K562 (cell line): Measurements from ENCODE around the gene ATP6V1F. TPM values are rescaled to one million over a fixed set of nuclear protein-coding genes. Genes with fewer than 3 reads are reported as not detected.

Source experiments
- ATAC-seq: fragments of 200-7000 bp; cut with Tn5 transposase; 3 replicates; pipeline ENCODE4 v1.9.1; 2020; ENCODE audit warnings: moderate library complexity
- BruUV-seq: library from RNA; stranded (reverse); fragments of 400-500 nt; replicated peaks from 2 replicates; lab custom pipeline; 2021; lab: Mats Ljungman, UMichigan
- CTCF ChIA-PET: fragments of 300-600 bp; formaldehyde crosslinking; extraction: SDS; loops from one replicate; lab custom pipeline; 2021; ENCODE audit warnings: low intra/inter-chr PET ratio; lab: Yijun Ruan, JAX
- POLR2A ChIA-PET: fragments of 300-600, 350-650 bp; sonication (Branson Sonifier 250); formaldehyde crosslinking; extraction: SDS; loops from one replicate; lab custom pipeline; 2021; ENCODE audit warnings: antibody characterized with exemption, inconsistent platforms; lab: Yijun Ruan, JAX
- DNase-seq, 4 experiments: peaks; one replicate each; pipeline versions ENCODE4 v3.0.0 to v3.0.0-alpha.2; 2011 to 2018; ENCODE audit warnings: low spot score in 3 of 4, mixed read lengths in 3 of 4; ENCODE audit errors: extremely low read depth in 1 of 4
- FAIRE-seq: peaks from 2 replicates; lab custom pipeline; 2011; peaks lifted over from hg19 to GRCh38; lab: Jason Lieb, UNC
- H2AFZ ChIP-seq: 2 replicates; pipeline ENCODE4 v1.6.0; 2011; ENCODE audit warnings: low read depth, low read length, control low read depth, inconsistent platforms
- H3K27ac ChIP-seq: fragments of 200-600 bp; 3 replicates; pipeline ENCODE4 v1.8.0; 2011; ENCODE audit warnings: low read depth, mild to moderate bottlenecking, control low read depth, inconsistent platforms, low read length, moderate library complexity, mixed read lengths; ENCODE audit errors: extremely low read depth
- H3K27me3 ChIP-seq, 2 experiments: fragments of 300-600 bp in 1 of 2; 2 replicates in 1 of 2; 3 replicates in 1 of 2; pipeline versions ENCODE4 v1.6.0 to v1.8.0; 2011; ENCODE audit warnings: inconsistent platforms in 2 of 2, low read length in 2 of 2, mild to moderate bottlenecking in 1 of 2, mixed read lengths in 1 of 2, moderate library complexity in 1 of 2; ENCODE audit not compliant: control insufficient read depth in 2 of 2, insufficient read depth in 2 of 2
- H3K36me3 ChIP-seq: fragments of 300-600 bp; 3 replicates; pipeline ENCODE4 v1.8.0; 2011; ENCODE audit warnings: mild to moderate bottlenecking, low read length, inconsistent platforms; ENCODE audit not compliant: control insufficient read depth, insufficient read depth
- H3K4me1 ChIP-seq, 2 experiments: fragments of 200-600 bp in 1 of 2; replicated peaks in 1 of 2; 2 replicates in 1 of 2; 3 replicates in 1 of 2; pipeline versions ENCODE4 v1.5.1 to v1.8.0; 2011; ENCODE audit warnings: inconsistent platforms in 2 of 2, low read length in 2 of 2, mild to moderate bottlenecking in 1 of 2, mixed read lengths in 1 of 2, moderate library complexity in 1 of 2; ENCODE audit not compliant: control insufficient read depth in 2 of 2, insufficient read depth in 2 of 2
- H3K4me2 ChIP-seq: 2 replicates; pipeline ENCODE4 v1.6.1; 2011; ENCODE audit warnings: low read length, control low read depth, inconsistent platforms, mixed read lengths; ENCODE audit not compliant: insufficient read depth
- H3K4me3 ChIP-seq: fragments of 200-600 bp; sonication (generic), shearing (Covaris generic); 2 replicates; pipeline ENCODE4 v1.5.1; 2016; ENCODE audit warnings: control low read depth, inconsistent platforms
- H3K79me2 ChIP-seq: fragments of 200-600 bp; 3 replicates; pipeline ENCODE4 v1.8.0; 2011; ENCODE audit warnings: low read length, inconsistent platforms; ENCODE audit not compliant: control insufficient read depth, insufficient read depth
- H3K9ac ChIP-seq, 2 experiments: 2 replicates each; pipeline versions ENCODE4 v1.6.0 to v1.6.1; 2011; ENCODE audit warnings: low read depth in 2 of 2, low read length in 2 of 2, control low read depth in 1 of 2, inconsistent platforms in 1 of 2, mild to moderate bottlenecking in 1 of 2, mixed read lengths in 1 of 2; ENCODE audit not compliant: insufficient read depth in 1 of 2
- H3K9me1 ChIP-seq: one replicate; pipeline ENCODE4 v1.6.0; 2011; ENCODE audit warnings: inconsistent platforms, mild to moderate bottlenecking, low read length, moderate library complexity; ENCODE audit not compliant: control insufficient read depth, insufficient read depth
- H3K9me3 ChIP-seq: replicated peaks from 2 replicates; pipeline ENCODE4 v1.5.1; 2011; ENCODE audit warnings: low read depth, low read length, inconsistent platforms; ENCODE audit not compliant: control insufficient read depth, insufficient read depth
- H4K20me1 ChIP-seq: replicated peaks from 2 replicates; pipeline ENCODE4 v1.6.1; 2011; ENCODE audit warnings: low read length, inconsistent platforms, mixed read lengths; ENCODE audit not compliant: control insufficient read depth, insufficient read depth
- ARID1B ChIP-seq: fragments of 450-650 bp; IDR thresholded peaks from 2 replicates; pipeline ENCODE4 v1.6.1; 2016; ENCODE audit warnings: antibody characterized with exemption, mild to moderate bottlenecking, inconsistent platforms
- E2F3 ChIP-seq: fragments of 250-450 bp; sonication (Bioruptor Pico); IDR thresholded peaks from 2 replicates; pipeline ENCODE4 v1.4.0; 2020; ENCODE audit warnings: mild to moderate bottlenecking
- ETV5 ChIP-seq: sonication (generic); formaldehyde crosslinking; IDR thresholded peaks from 2 replicates; pipeline ENCODE4 v1.4.0; 2020; ENCODE audit warnings: low read depth, mild to moderate bottlenecking, missing genetic modification reagents
- GABPB1 ChIP-seq: sonication (generic); formaldehyde crosslinking; IDR thresholded peaks from 2 replicates; pipeline ENCODE4 v1.8.0; 2022; ENCODE audit warnings: mild to moderate bottlenecking, missing genetic modification reagents
- HMBOX1 ChIP-seq: sonication (generic); IDR thresholded peaks from 2 replicates; pipeline ENCODE4 v1.6.1; 2016
- PCBP1 ChIP-seq: fragments of 200-400 bp; formaldehyde crosslinking; IDR thresholded peaks from 2 replicates; pipeline ENCODE4 v1.6.1; 2018; ENCODE audit warnings: mild to moderate bottlenecking, low read depth, low read length; ENCODE audit not compliant: poor library complexity, severe bottlenecking
- PTTG1 ChIP-seq: fragments of 450-650 bp; IDR thresholded peaks from 2 replicates; pipeline ENCODE4 v1.6.1; 2016; ENCODE audit warnings: low read depth, mild to moderate bottlenecking, missing genetic modification characterization, missing compliant biosample characterization
- RB1 ChIP-seq: fragments of 450-650 bp; IDR thresholded peaks from 2 replicates; pipeline ENCODE4 v1.6.1; 2017; ENCODE audit warnings: low read depth, mild to moderate bottlenecking
- RFX5 ChIP-seq: IDR thresholded peaks from 2 replicates; pipeline ENCODE4 v1.6.1; 2011; ENCODE audit warnings: low read depth, mild to moderate bottlenecking, improper control_type of control experiment, low read length
- TCF7 ChIP-seq: sonication (generic); IDR thresholded peaks from 2 replicates; pipeline ENCODE4 v1.6.1; 2016; ENCODE audit warnings: antibody characterized with exemption, borderline replicate concordance
- TEAD1 ChIP-seq, 2 experiments: fragments of 450-650 bp in 1 of 2; sonication (generic) in 1 of 2; formaldehyde crosslinking; IDR thresholded peaks; 2 replicates each; pipeline versions ENCODE4 v1.4.0 to v1.8.0; 2020 to 2022; ENCODE audit warnings: mild to moderate bottlenecking in 2 of 2, missing genetic modification reagents in 1 of 2
- VEZF1 ChIP-seq: fragments of 200-800 bp; sonication (Bioruptor generic); IDR thresholded peaks from 2 replicates; pipeline ENCODE4 v1.6.1; 2017; ENCODE audit warnings: missing genetic modification characterization, missing compliant biosample characterization
- ZFP91 ChIP-seq: sonication (generic); formaldehyde crosslinking; IDR thresholded peaks from 2 replicates; pipeline ENCODE4 v1.8.0; 2022; ENCODE audit warnings: mild to moderate bottlenecking, missing genetic modification reagents
- ZNF174 ChIP-seq: fragments of 250-450 bp; sonication (Bioruptor Pico); IDR thresholded peaks from 2 replicates; pipeline ENCODE4 v1.4.0; 2020; ENCODE audit warnings: mild to moderate bottlenecking
- ZNF561 ChIP-seq: fragments of 450-650 bp; formaldehyde crosslinking; conservative IDR thresholded peaks from 2 replicates; pipeline ENCODE4 v1.4.0; 2020; ENCODE audit warnings: mild to moderate bottlenecking, moderate library complexity
- WGBS: fragments of 100-300 bp; shearing (Covaris generic); methylation state at CpG from one replicate; pipeline ENCODE4 v1.1.6; 2016; ENCODE audit warnings: low coverage, mixed read lengths; ENCODE audit not compliant: insufficient coverage; ENCODE audit errors: missing lambda C conversion rate; 5-methylcytosine and 5-hydroxymethylcytosine counted together
- in situ Hi-C: fragments of 300-500 bp; cut with MboI; formaldehyde crosslinking; loops from 4 replicates; pipeline ENCODE4 v1.15.0; 2018; ENCODE audit warnings: inconsistent platforms, mixed read lengths
- intact Hi-C: fragments of 100-400 bp; cut with micrococcal nuclease; formaldehyde crosslinking; loops from 2 replicates; pipeline ENCODE4 v1.14.2; 2022
- polyA plus RNA-seq, 8 experiments: library from polyadenylated mRNA; depleted of rRNA in 4 of 8; stranded (reverse) in 5 of 8; unstranded in 3 of 8; fragments of >200 nt; fragmentation: Nextera tagmentation in 2 of 8; fragmentation: Illumina TruSeq in 1 of 8; extraction: Ambion mirVana in 2 of 8; extraction: Trizol in 1 of 8; gene quantifications; 2 replicates each; pipeline versions ENCODE4 v1.2.1 to v1.2.3, GENCODE V29; 2011 to 2014; ENCODE audit warnings: inconsistent platforms in 1 of 8, missing spikeins in 1 of 8
- total RNA-seq, 7 experiments: library from RNA; depleted of rRNA in 6 of 7; stranded (reverse); fragments of >200 nt in 6 of 7; fragmentation: Illumina TruSeq in 2 of 7; extraction: Trizol in 2 of 7; gene quantifications; 2 replicates each; pipeline versions ENCODE4 v1.2.1 to v1.2.3, GENCODE V29; 2011 to 2021; ENCODE audit warnings: low replicate concordance in 1 of 7
- TF ChIP-seq, protein P1 (sequence below), 2 experiments: fragments of 250-450 bp in 1 of 2; fragments of 450-650 bp in 1 of 2; sonication (Bioruptor Pico) in 1 of 2; IDR thresholded peaks; 2 replicates each; pipeline versions ENCODE4 v1.6.1 to v1.8.0; 2016 to 2021; ENCODE audit warnings: mild to moderate bottlenecking in 2 of 2, moderate library complexity in 2 of 2, missing compliant biosample characterization in 1 of 2, missing genetic modification characterization in 1 of 2

ATP6V1F gene
- total and polyA plus RNA-seq, 9 of the 15 experiments (the other 6 are each of a cell fraction or from before 2014, with no cell fraction given): 206 to 1,123 (median 542) TPM

- ATAC-seq (peak; percentile 30), FAIRE-seq (no peak), DNase-seq (peak in 2 of 4 experiments; percentile 90 to 91)
- H3K9me3 ChIP-seq: peaks cover 4% of the 10 kb centered on the region
- peak overlapping the region; percentile 57 for H2AFZ ChIP-seq
- H3K4me2 ChIP-seq: peak overlapping the region; percentile 45; the same call in 1 of the 2 replicates
- H3K4me3 ChIP-seq: peak overlapping the region; percentile 24; the same call in 1 of the 2 replicates
- intact Hi-C loops (no loop called here), in situ Hi-C loops (no loop called here)
- no peaks in the 10 kb centered on the region for H3K9me1 ChIP-seq
- H3K79me2 ChIP-seq: no peaks in the 10 kb centered on the region
- H4K20me1 ChIP-seq: no peaks in the 10 kb centered on the region; the same call in 1 of the 2 replicates
- ChIA-PET CTCF (no interaction called here), POLR2A (interaction anchor here (1.2 kb wide), 1 partner anchor 201 kb away, joined by 3 read pairs; no protein-coding TSS in a partner anchor)
- H3K27me3 ChIP-seq: peaks cover 14 to 49% of the 10 kb centered on the region in 2 experiments
- H3K27ac ChIP-seq: no peak overlapping the region
- H3K36me3 ChIP-seq: no peaks in the 10 kb centered on the region
- WGBS: 12% methylated on average over 38 of the region's 67 CpGs
- no TSS peak for BruUV-seq
- peak overlapping the region in 1 of 2 experiments; percentile 87; a peak in 3 of 4 replicates for H3K9ac ChIP-seq
- peaks cover 0 to 53% of the 10 kb centered on the region in 2 experiments; a peak in 3 of 5 replicates for H3K4me1 ChIP-seq
- TF ChIP-seq RB1 (0 out of 2 replicates have a peak, but pooled peaks have one; percentile 30), TCF7 (no peak), E2F3 (CRISPR knock-in tag) (no peak), VEZF1 (CRISPR knock-in tag) (peak; percentile 25; the same call in 1 of the 2 replicates), HMBOX1 (no peak), PCBP1 (peak; percentile 39), ETV5 (no peak), TEAD1 (CRISPR knock-in tag; IDR thresholded peaks at IDR 0.05) (0 out of 4 replicates have a peak, but pooled peaks of 1 of the 2 experiments have one; percentile 31), PTTG1 (tag) (no peak), RFX5 (no peak), ZFP91 (no peak), GABPB1 (CRISPR knock-in tag) (no peak), ZNF561 (CRISPR knock-in tag) (no peak), ZNF174 (no peak), ARID1B (no peak)
- TF ChIP-seq, protein P1, sequence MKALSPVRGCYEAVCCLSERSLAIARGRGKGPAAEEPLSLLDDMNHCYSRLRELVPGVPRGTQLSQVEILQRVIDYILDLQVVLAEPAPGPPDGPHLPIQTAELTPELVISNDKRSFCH (CRISPR knock-in tag; IDR thresholded peaks at IDR 0.05): no peak
- TF ChIP-seq, protein P1 (tag; IDR thresholded peaks at IDR 0.05): no peak
Observed at GRCh38 chr7:128890306-128891109, 27.9 kb downstream of the ATP6V1F start.
